ENCODE results near the gene CCDC91. TPM values are rescaled to one million over a fixed set of nuclear protein-coding genes. Genes with fewer than 3 reads are reported as not detected.
A peak's percentile ranks its signal among the peaks of the same experiment; 100 is the strongest.

The CCDC91 gene
- total and polyA plus RNA-seq, 4 donors, result 19.8 to 30.1 (median 28.7) TPM

- intact Hi-C loops (cut with DNase I), result no loop called here
- H3K4me3 ChIP-seq (ENCODE audit: low read length in 2 of 2), result no peak overlapping the region
- H3K27ac ChIP-seq (ENCODE audit: low read depth in 1 of 2, low read length in 2 of 2), result no peak overlapping the region
- H3K4me1 ChIP-seq (ENCODE audit: control insufficient read depth in 1 of 2, insufficient read depth in 2 of 2, low read length in 2 of 2), result no peaks in the 10 kb centered on the region
- DNase-seq, result no peak
- 43 to 47% methylated on average over 2 of the region's 2 CpGs for WGBS, 2 donors
- H3K9me3 ChIP-seq (ENCODE audit: control insufficient read depth, low read length), result no peaks in the 10 kb centered on the region
- H3K36me3 ChIP-seq (ENCODE audit: control insufficient read depth in 1 of 2, insufficient read depth in 2 of 2, low read length in 1 of 2), result no peaks in the 10 kb centered on the region
- H3K27me3 ChIP-seq (ENCODE audit: control insufficient read depth in 1 of 2, insufficient read depth in 2 of 2, low read length in 1 of 2), result no peaks in the 10 kb centered on the region
- peak; percentile 78 for ATAC-seq (ENCODE audit: low FRiP score)
Measured at GRCh38 chr12:28489246-28489645, 299.0 kb downstream of the CCDC91 start.

GRCh38 chr12:28497889-28498411, 307.7 kb downstream of the CCDC91 start:
- no peak for DNase-seq
- no peaks in the 10 kb centered on the region for H3K27me3 ChIP-seq (ENCODE audit: control insufficient read depth in 1 of 2, insufficient read depth in 2 of 2, low read length in 1 of 2)
- H3K36me3 ChIP-seq (ENCODE audit: control insufficient read depth in 1 of 2, insufficient read depth in 2 of 2, low read length in 1 of 2), result peaks cover 0 to 2% of the 10 kb centered on the region in 2 donors
- H3K4me3 ChIP-seq (ENCODE audit: low read length in 2 of 2), result no peak overlapping the region
- H3K9me3 ChIP-seq (ENCODE audit: control insufficient read depth, low read length), result no peaks in the 10 kb centered on the region
- ATAC-seq (ENCODE audit: low FRiP score), result no peak
- intact Hi-C loops (cut with DNase I), result no loop called here
- no peak overlapping the region for H3K27ac ChIP-seq (ENCODE audit: low read depth in 1 of 2, low read length in 2 of 2)
- H3K4me1 ChIP-seq (ENCODE audit: control insufficient read depth in 1 of 2, insufficient read depth in 2 of 2, low read length in 2 of 2), result no peaks in the 10 kb centered on the region

GRCh38 chr12:28498850-28499249, 308.6 kb downstream of the CCDC91 start:
- H3K27ac ChIP-seq (ENCODE audit: low read depth in 1 of 2, low read length in 2 of 2), result no peak overlapping the region
- no peak for DNase-seq
- no peaks in the 10 kb centered on the region for H3K27me3 ChIP-seq (ENCODE audit: control insufficient read depth in 1 of 2, insufficient read depth in 2 of 2, low read length in 1 of 2)
- H3K36me3 ChIP-seq (ENCODE audit: control insufficient read depth in 1 of 2, insufficient read depth in 2 of 2, low read length in 1 of 2), result peaks cover 0 to 2% of the 10 kb centered on the region in 2 donors
- intact Hi-C loops (cut with DNase I), result no loop called here
- no peak for ATAC-seq (ENCODE audit: low FRiP score)
- 81 to 91% methylated on average over 1 of the region's 1 CpG for WGBS, 2 donors
- H3K9me3 ChIP-seq (ENCODE audit: control insufficient read depth, low read length), result no peaks in the 10 kb centered on the region
- H3K4me1 ChIP-seq (ENCODE audit: control insufficient read depth in 1 of 2, insufficient read depth in 2 of 2, low read length in 2 of 2), result no peaks in the 10 kb centered on the region
- no peak overlapping the region for H3K4me3 ChIP-seq (ENCODE audit: low read length in 2 of 2)

- ATAC-seq (ENCODE audit: low FRiP score), result no peak
- Histone ChIP-seq H3K4me1 (ENCODE audit: control insufficient read depth in 1 of 2, insufficient read depth in 2 of 2, low read length in 2 of 2) (no peaks in the 10 kb centered on the region), H3K27me3 (ENCODE audit: control insufficient read depth in 1 of 2, insufficient read depth in 2 of 2, low read length in 1 of 2) (no peaks in the 10 kb centered on the region), H3K4me3 (ENCODE audit: low read length in 2 of 2) (no peak overlapping the region), H3K27ac (ENCODE audit: low read depth in 1 of 2, low read length in 2 of 2) (no peak overlapping the region), H3K9me3 (ENCODE audit: control insufficient read depth, low read length) (no peaks in the 10 kb centered on the region), H3K36me3 (ENCODE audit: control insufficient read depth in 1 of 2, insufficient read depth in 2 of 2, low read length in 1 of 2) (peaks cover 0 to 2% of the 10 kb centered on the region in 2 donors)
- WGBS, 2 donors, result 75 to 76% methylated on average over 1 of the region's 1 CpG
- intact Hi-C loops (cut with DNase I), result no loop called here
- DNase-seq, result no peak
Measured at GRCh38 chr12:28500373-28501024, 310.2 kb downstream of the CCDC91 start.

GRCh38 chr12:28506271-28506670, 316.0 kb downstream of the CCDC91 start:
- ATAC-seq (ENCODE audit: low FRiP score) (no peak), DNase-seq (no peak)
- no peaks in the 10 kb centered on the region for H3K4me1 ChIP-seq (ENCODE audit: control insufficient read depth in 1 of 2, insufficient read depth in 2 of 2, low read length in 2 of 2)
- no peaks in the 10 kb centered on the region for H3K9me3 ChIP-seq (ENCODE audit: control insufficient read depth, low read length)
- H3K4me3 ChIP-seq (ENCODE audit: low read length in 2 of 2), result no peak overlapping the region
- no peak overlapping the region for H3K27ac ChIP-seq (ENCODE audit: low read depth in 1 of 2, low read length in 2 of 2)
- no peaks in the 10 kb centered on the region for H3K36me3 ChIP-seq (ENCODE audit: control insufficient read depth in 1 of 2, insufficient read depth in 2 of 2, low read length in 1 of 2)
- intact Hi-C loops (cut with DNase I), result no loop called here
- no peaks in the 10 kb centered on the region for H3K27me3 ChIP-seq (ENCODE audit: control insufficient read depth in 1 of 2, insufficient read depth in 2 of 2, low read length in 1 of 2)

GRCh38 chr12:28507033-28507432, 316.8 kb downstream of the CCDC91 start:
- no peaks in the 10 kb centered on the region for H3K9me3 ChIP-seq (ENCODE audit: control insufficient read depth, low read length)
- H3K4me1 ChIP-seq (ENCODE audit: control insufficient read depth in 1 of 2, insufficient read depth in 2 of 2, low read length in 2 of 2), result no peaks in the 10 kb centered on the region
- no peak overlapping the region for H3K27ac ChIP-seq (ENCODE audit: low read depth in 1 of 2, low read length in 2 of 2)
- no peaks in the 10 kb centered on the region for H3K27me3 ChIP-seq (ENCODE audit: control insufficient read depth in 1 of 2, insufficient read depth in 2 of 2, low read length in 1 of 2)
- DNase-seq (no peak), ATAC-seq (ENCODE audit: low FRiP score) (no peak)
- no peaks in the 10 kb centered on the region for H3K36me3 ChIP-seq (ENCODE audit: control insufficient read depth in 1 of 2, insufficient read depth in 2 of 2, low read length in 1 of 2)
- intact Hi-C loops (cut with DNase I), result no loop called here
- H3K4me3 ChIP-seq (ENCODE audit: low read length in 2 of 2), result no peak overlapping the region

- Histone ChIP-seq H3K4me3 (ENCODE audit: low read length in 2 of 2) (no peak overlapping the region), H3K27me3 (ENCODE audit: control insufficient read depth in 1 of 2, insufficient read depth in 2 of 2, low read length in 1 of 2) (no peaks in the 10 kb centered on the region), H3K4me1 (ENCODE audit: control insufficient read depth in 1 of 2, insufficient read depth in 2 of 2, low read length in 2 of 2) (no peaks in the 10 kb centered on the region), H3K9me3 (ENCODE audit: control insufficient read depth, low read length) (no peaks in the 10 kb centered on the region), H3K36me3 (ENCODE audit: control insufficient read depth in 1 of 2, insufficient read depth in 2 of 2, low read length in 1 of 2) (no peaks in the 10 kb centered on the region), H3K27ac (ENCODE audit: low read depth in 1 of 2, low read length in 2 of 2) (no peak overlapping the region)
- ATAC-seq (ENCODE audit: low FRiP score), result no peak
- peak in 1 of 2 donors; percentile 12 for DNase-seq
- 92 to 95% methylated on average over 3 of the region's 3 CpGs for WGBS, 2 donors
- intact Hi-C loops (cut with DNase I), result no loop called here
Measured at GRCh38 chr12:28507867-28508266, 317.6 kb downstream of the CCDC91 start.

GRCh38 chr12:28512406-28512805, 322.1 kb downstream of the CCDC91 start:
- H3K4me1 ChIP-seq (ENCODE audit: control insufficient read depth in 1 of 2, insufficient read depth in 2 of 2, low read length in 2 of 2), result no peaks in the 10 kb centered on the region
- no peaks in the 10 kb centered on the region for H3K36me3 ChIP-seq (ENCODE audit: control insufficient read depth in 1 of 2, insufficient read depth in 2 of 2, low read length in 1 of 2)

GRCh38 chr12:28512876-28513275, 322.6 kb downstream of the CCDC91 start:
- ATAC-seq (ENCODE audit: low FRiP score) (no peak), DNase-seq (no peak)
- H3K4me3 ChIP-seq (ENCODE audit: low read length in 2 of 2), result no peak overlapping the region
- 45 to 64% methylated on average over 1 of the region's 1 CpG for WGBS, 2 donors
- H3K9me3 ChIP-seq (ENCODE audit: control insufficient read depth, low read length), result no peaks in the 10 kb centered on the region
- no peaks in the 10 kb centered on the region for H3K36me3 ChIP-seq (ENCODE audit: control insufficient read depth in 1 of 2, insufficient read depth in 2 of 2, low read length in 1 of 2)
- H3K27ac ChIP-seq (ENCODE audit: low read depth in 1 of 2, low read length in 2 of 2), result no peak overlapping the region
- no peaks in the 10 kb centered on the region for H3K27me3 ChIP-seq (ENCODE audit: control insufficient read depth in 1 of 2, insufficient read depth in 2 of 2, low read length in 1 of 2)
- intact Hi-C loops (cut with DNase I), result no loop called here
- H3K4me1 ChIP-seq (ENCODE audit: control insufficient read depth in 1 of 2, insufficient read depth in 2 of 2, low read length in 2 of 2), result no peaks in the 10 kb centered on the region

More at GRCh38 chr12:28512406-28512805, 322.1 kb downstream of the CCDC91 start:
- Histone ChIP-seq H3K9me3 (ENCODE audit: control insufficient read depth, low read length) (no peaks in the 10 kb centered on the region), H3K27ac (ENCODE audit: low read depth in 1 of 2, low read length in 2 of 2) (no peak overlapping the region), H3K27me3 (ENCODE audit: control insufficient read depth in 1 of 2, insufficient read depth in 2 of 2, low read length in 1 of 2) (no peaks in the 10 kb centered on the region), H3K4me3 (ENCODE audit: low read length in 2 of 2) (no peak overlapping the region)
- ATAC-seq (ENCODE audit: low FRiP score) (no peak), DNase-seq (no peak)
- intact Hi-C loops (cut with DNase I), result no loop called here
- 63 to 74% methylated on average over 6 of the region's 6 CpGs for WGBS, 2 donors
